Measurements from ENCODE around the gene LORICRIN. TPM values are rescaled to one million over a fixed set of nuclear protein-coding genes. Genes with fewer than 3 reads are reported as not detected.

The LORICRIN gene, protein sequence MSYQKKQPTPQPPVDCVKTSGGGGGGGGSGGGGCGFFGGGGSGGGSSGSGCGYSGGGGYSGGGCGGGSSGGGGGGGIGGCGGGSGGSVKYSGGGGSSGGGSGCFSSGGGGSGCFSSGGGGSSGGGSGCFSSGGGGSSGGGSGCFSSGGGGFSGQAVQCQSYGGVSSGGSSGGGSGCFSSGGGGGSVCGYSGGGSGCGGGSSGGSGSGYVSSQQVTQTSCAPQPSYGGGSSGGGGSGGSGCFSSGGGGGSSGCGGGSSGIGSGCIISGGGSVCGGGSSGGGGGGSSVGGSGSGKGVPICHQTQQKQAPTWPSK
- total RNA-seq (ENCODE audit: unreplicated experiment) = not detected
- long read RNA-seq = 0 reads

DNA sequence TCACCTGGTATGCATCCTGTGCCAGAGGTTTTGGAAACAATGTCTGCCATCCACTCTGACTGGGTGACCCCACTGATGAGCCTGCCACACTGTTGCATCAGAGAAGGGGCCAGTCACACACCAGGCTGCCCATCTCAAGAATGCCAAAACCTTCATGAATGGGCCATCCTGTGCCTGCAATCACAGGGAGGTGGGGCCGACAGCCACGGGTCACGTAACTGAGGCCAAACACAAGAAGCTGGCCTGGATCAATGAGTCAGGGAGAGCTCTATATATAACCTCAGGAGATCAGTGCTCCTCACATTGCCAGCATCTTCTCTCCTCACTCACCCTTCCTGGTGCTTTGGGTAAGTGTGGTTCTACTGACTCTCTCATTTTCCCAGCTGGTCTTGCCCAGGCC lies at the start of gene LORICRIN:
TSS of gene LORICRIN (plus strand) at position 301 of the 400 bp plus-strand sequence. CDS start 1,263 bp downstream, outside the sequence.
- TF ChIP-seq, protein P1, sequence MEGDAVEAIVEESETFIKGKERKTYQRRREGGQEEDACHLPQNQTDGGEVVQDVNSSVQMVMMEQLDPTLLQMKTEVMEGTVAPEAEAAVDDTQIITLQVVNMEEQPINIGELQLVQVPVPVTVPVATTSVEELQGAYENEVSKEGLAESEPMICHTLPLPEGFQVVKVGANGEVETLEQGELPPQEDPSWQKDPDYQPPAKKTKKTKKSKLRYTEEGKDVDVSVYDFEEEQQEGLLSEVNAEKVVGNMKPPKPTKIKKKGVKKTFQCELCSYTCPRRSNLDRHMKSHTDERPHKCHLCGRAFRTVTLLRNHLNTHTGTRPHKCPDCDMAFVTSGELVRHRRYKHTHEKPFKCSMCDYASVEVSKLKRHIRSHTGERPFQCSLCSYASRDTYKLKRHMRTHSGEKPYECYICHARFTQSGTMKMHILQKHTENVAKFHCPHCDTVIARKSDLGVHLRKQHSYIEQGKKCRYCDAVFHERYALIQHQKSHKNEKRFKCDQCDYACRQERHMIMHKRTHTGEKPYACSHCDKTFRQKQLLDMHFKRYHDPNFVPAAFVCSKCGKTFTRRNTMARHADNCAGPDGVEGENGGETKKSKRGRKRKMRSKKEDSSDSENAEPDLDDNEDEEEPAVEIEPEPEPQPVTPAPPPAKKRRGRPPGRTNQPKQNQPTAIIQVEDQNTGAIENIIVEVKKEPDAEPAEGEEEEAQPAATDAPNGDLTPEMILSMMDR (IDR thresholded peaks at IDR 0.05; ENCODE audit: unreplicated experiment) = no peak
- peaks cover 10% of the 10 kb centered on the region for H3K4me1 Mint-ChIP-seq (ENCODE audit: unreplicated experiment)

DNA sequence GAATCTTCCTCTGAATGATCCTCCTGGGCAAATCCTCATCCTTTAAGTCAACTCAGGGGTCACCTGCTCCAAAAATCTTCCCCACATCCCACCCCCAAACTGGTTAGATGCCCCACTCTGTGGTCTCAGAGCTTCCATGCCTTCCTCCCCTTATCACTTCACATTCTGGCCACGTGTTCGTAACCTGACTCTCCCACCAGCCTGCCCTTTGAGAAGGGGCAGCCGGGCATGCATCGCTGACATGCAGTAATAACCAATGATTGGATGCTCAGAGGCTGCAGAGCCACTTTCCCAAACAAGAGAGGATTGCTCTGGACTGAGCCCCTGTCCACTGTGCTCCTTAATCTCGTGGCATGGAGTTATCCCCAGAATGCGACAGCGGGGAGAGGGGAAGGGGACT lies 49.3 kb upstream of the LORICRIN start:
- H3K27me3 Mint-ChIP-seq (ENCODE audit: unreplicated experiment) = peaks cover 1% of the 10 kb centered on the region
- peaks cover 15% of the 10 kb centered on the region for H3K4me1 Mint-ChIP-seq (ENCODE audit: unreplicated experiment)
- TF ChIP-seq, protein P1 (IDR thresholded peaks at IDR 0.05; ENCODE audit: unreplicated experiment) = no peak
- no peaks in the 10 kb centered on the region for H3K9me3 Mint-ChIP-seq (ENCODE audit: unreplicated experiment)
- H3K4me3 Mint-ChIP-seq (ENCODE audit: unreplicated experiment) = no peak overlapping the region
- no peaks in the 10 kb centered on the region for H3K36me3 Mint-ChIP-seq (ENCODE audit: low read depth, unreplicated experiment)
- no peak for DNase-seq (ENCODE audit: low spot score)
- H3K27ac Mint-ChIP-seq (ENCODE audit: unreplicated experiment) = no peak overlapping the region

More for the DNA sequence above, at the start of gene LORICRIN:
- H3K36me3 Mint-ChIP-seq (ENCODE audit: low read depth, unreplicated experiment) = peaks cover 4% of the 10 kb centered on the region
- peak within 1 kb of the TSS; percentile 81 for H3K4me3 Mint-ChIP-seq (ENCODE audit: unreplicated experiment)
- no peak within 1 kb of the TSS for H3K27ac Mint-ChIP-seq (ENCODE audit: unreplicated experiment)
- DNase-seq (ENCODE audit: low spot score) = no peak
- peaks cover 21% of the 10 kb centered on the region for H3K27me3 Mint-ChIP-seq (ENCODE audit: unreplicated experiment)
- no peaks in the 10 kb centered on the region for H3K9me3 Mint-ChIP-seq (ENCODE audit: unreplicated experiment)

DNA sequence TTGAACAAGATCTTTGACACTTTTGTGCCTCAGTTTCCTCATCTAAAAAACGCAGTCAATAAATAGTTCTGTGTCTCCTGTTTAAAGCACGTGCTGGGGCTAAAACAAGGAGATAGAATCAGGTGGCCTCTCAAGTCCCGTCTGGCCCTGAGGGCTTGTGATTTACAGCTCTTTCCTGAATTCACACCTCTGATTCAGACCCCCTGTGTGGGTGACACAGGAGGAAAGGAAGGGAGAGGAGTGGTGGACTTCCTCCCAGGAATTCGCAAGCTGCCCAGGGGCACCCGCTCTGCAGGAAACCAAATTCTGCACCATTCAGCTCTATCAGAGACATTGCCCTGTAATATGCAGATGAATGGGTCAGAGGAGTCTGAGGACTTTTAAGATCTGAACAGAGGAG lies 47.3 kb upstream of the LORICRIN start:
- Mint-ChIP-seq H3K36me3 (ENCODE audit: low read depth, unreplicated experiment) (no peaks in the 10 kb centered on the region), H3K27ac (ENCODE audit: unreplicated experiment) (no peak overlapping the region), H3K4me3 (ENCODE audit: unreplicated experiment) (no peak overlapping the region), H3K9me3 (ENCODE audit: unreplicated experiment) (no peaks in the 10 kb centered on the region), H3K4me1 (ENCODE audit: unreplicated experiment) (peaks cover 15% of the 10 kb centered on the region), H3K27me3 (ENCODE audit: unreplicated experiment) (peaks cover 2% of the 10 kb centered on the region)
- TF ChIP-seq, protein P1 (IDR thresholded peaks at IDR 0.05; ENCODE audit: unreplicated experiment) = no peak
- no peak for DNase-seq (ENCODE audit: low spot score)

DNA sequence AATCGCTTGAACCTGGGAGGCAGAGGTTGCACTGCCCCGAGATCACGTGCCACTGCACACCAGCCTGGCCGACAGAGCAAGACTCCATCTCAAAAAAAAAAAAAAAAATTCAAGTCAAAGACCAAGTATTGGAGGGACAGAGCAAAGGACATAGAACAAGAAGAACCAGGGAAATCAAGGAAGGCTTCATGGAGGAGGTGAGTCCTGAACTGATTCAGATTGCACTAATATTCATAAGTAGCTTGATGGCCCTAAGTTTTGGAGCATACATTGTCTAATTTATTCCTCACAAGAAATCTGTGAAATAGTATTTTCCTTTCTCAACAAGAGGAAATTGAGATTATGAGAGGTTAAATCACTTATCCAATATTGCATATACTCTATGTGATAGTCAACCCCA lies 46.0 kb upstream of the LORICRIN start:
- Mint-ChIP-seq H3K27me3 (ENCODE audit: unreplicated experiment) (peaks cover 2% of the 10 kb centered on the region), H3K9me3 (ENCODE audit: unreplicated experiment) (no peaks in the 10 kb centered on the region), H3K36me3 (ENCODE audit: low read depth, unreplicated experiment) (no peaks in the 10 kb centered on the region), H3K4me3 (ENCODE audit: unreplicated experiment) (no peak overlapping the region), H3K27ac (ENCODE audit: unreplicated experiment) (no peak overlapping the region), H3K4me1 (ENCODE audit: unreplicated experiment) (peaks cover 13% of the 10 kb centered on the region)
- TF ChIP-seq, protein P1 (IDR thresholded peaks at IDR 0.05; ENCODE audit: unreplicated experiment) = no peak
- no peak for DNase-seq (ENCODE audit: low spot score)

DNA sequence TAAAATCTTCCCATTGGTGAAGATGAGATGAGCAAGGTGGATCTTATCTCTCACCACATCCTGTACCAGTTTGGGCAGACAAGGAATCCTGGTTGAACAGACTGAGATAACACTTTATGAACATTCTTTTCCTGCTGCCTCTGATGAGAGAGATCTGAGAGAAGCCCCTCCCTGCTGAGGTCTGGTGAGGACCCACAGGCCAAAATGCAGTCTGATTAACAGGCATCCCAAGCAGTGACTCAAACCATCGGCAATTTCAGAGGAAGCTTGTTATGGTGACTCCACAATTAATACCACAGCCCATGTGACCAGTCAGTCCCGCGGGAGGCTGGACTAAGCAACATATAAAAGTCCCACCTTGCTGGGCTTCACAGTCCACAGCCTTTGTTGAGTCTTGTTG lies 42.3 kb upstream of the LORICRIN start, which contains the start of gene PRR9:
TSS of gene PRR9 (plus strand) at position 373 of the 400 bp plus-strand sequence. CDS start 561 bp downstream, outside the sequence.
- no peak for DNase-seq (ENCODE audit: low spot score)
- no peaks in the 10 kb centered on the region for H3K9me3 Mint-ChIP-seq (ENCODE audit: unreplicated experiment)
- no peak within 1 kb of the TSS for H3K4me3 Mint-ChIP-seq (ENCODE audit: unreplicated experiment)
- peaks cover 18% of the 10 kb centered on the region for H3K4me1 Mint-ChIP-seq (ENCODE audit: unreplicated experiment)
- no peaks in the 10 kb centered on the region for H3K36me3 Mint-ChIP-seq (ENCODE audit: low read depth, unreplicated experiment)
- peaks cover 9% of the 10 kb centered on the region for H3K27me3 Mint-ChIP-seq (ENCODE audit: unreplicated experiment)
- no peak within 1 kb of the TSS for H3K27ac Mint-ChIP-seq (ENCODE audit: unreplicated experiment)
- TF ChIP-seq, protein P1 (IDR thresholded peaks at IDR 0.05; ENCODE audit: unreplicated experiment) = no peak

Measured in endothelial cell (in vitro differentiated cells).